Endothelial cell of umbilical vein (primary cell): Measurements from ENCODE around the gene SEMA4C. TPM values are rescaled to one million over a fixed set of nuclear protein-coding genes. Genes with fewer than 3 reads are reported as not detected.

Experiments
- BruUV-seq: library from RNA; stranded (reverse); fragments of 400-500 nt; replicated peaks from 2 replicates; lab custom pipeline; 2021; lab: Mats Ljungman, UMichigan
- CTCF ChIA-PET: fragments of 300-600, 350-600 bp; sonication (Branson Sonifier 250); formaldehyde crosslinking; loops from one replicate; lab custom pipeline; 2021; ENCODE audit warnings: antibody characterized with exemption, inconsistent platforms; lab: Charles Lee
- POLR2A ChIA-PET: fragments of 300-600, 350-600 bp; sonication (Branson Sonifier 250); formaldehyde crosslinking; loops from one replicate; lab custom pipeline; 2021; ENCODE audit warnings: antibody characterized with exemption, inconsistent platforms; lab: Charles Lee
- DNase-seq: peaks from one replicate; pipeline ENCODE4 v3.0.0-alpha.2; 2011; ENCODE audit warnings: low read depth, low spot score
- FAIRE-seq: peaks from 2 replicates; lab custom pipeline; 2011; peaks lifted over from hg19 to GRCh38; lab: Jason Lieb, UNC
- H2AFZ ChIP-seq: 2 replicates; pipeline ENCODE4 v1.6.0; 2012; ENCODE audit warnings: low read depth, low read length, control low read depth, inconsistent platforms
- H3K27ac ChIP-seq: 2 replicates; pipeline ENCODE4 v1.5.1; 2011; ENCODE audit warnings: low read depth, mild to moderate bottlenecking, control low read depth, low read length, moderate library complexity; ENCODE audit not compliant: insufficient read depth
- H3K27me3 ChIP-seq, 2 experiments: 2 replicates each; pipeline versions ENCODE4 v1.6.0 to v1.6.1; 2011; ENCODE audit warnings: low read length in 2 of 2, mixed read lengths in 1 of 2; ENCODE audit not compliant: control insufficient read depth in 2 of 2, insufficient read depth in 2 of 2
- H3K36me3 ChIP-seq, 2 experiments: 2 replicates in 1 of 2; 3 replicates in 1 of 2; pipeline ENCODE4 v1.5.1; 2011; ENCODE audit warnings: low read length in 2 of 2, mild to moderate bottlenecking in 1 of 2, moderate library complexity in 1 of 2; ENCODE audit not compliant: control insufficient read depth in 2 of 2, insufficient read depth in 2 of 2; ENCODE audit errors: extremely low read depth in 1 of 2
- H3K4me1 ChIP-seq: 3 replicates; pipeline ENCODE4 v1.5.1; 2011; ENCODE audit warnings: mild to moderate bottlenecking, low read length; ENCODE audit not compliant: control insufficient read depth, insufficient read depth; ENCODE audit errors: extremely low read depth
- H3K4me2 ChIP-seq: 2 replicates; pipeline ENCODE4 v1.6.1; 2011; ENCODE audit warnings: low read length, control low read depth, mixed read lengths; ENCODE audit not compliant: insufficient read depth
- H3K4me3 ChIP-seq, 3 experiments: fragments of 200-600 bp in 1 of 3; sonication (generic), shearing (Covaris generic) in 1 of 3; replicated peaks in 1 of 3; 2 replicates each; pipeline ENCODE4 v1.5.1; 2011 to 2016; ENCODE audit warnings: control low read depth in 3 of 3, low read length in 3 of 3, mild to moderate bottlenecking in 2 of 3, inconsistent platforms in 1 of 3, low read depth in 1 of 3, moderate library complexity in 1 of 3; ENCODE audit not compliant: insufficient read depth in 1 of 3
- H3K79me2 ChIP-seq: 2 replicates; pipeline ENCODE4 v1.6.0; 2012; ENCODE audit warnings: low read length, inconsistent platforms; ENCODE audit not compliant: control insufficient read depth, insufficient read depth
- H3K9ac ChIP-seq: replicated peaks from 2 replicates; pipeline ENCODE3; 2011; ENCODE audit warnings: low read length, control low read depth; ENCODE audit not compliant: insufficient read depth; ENCODE audit errors: extremely low read depth
- H3K9me1 ChIP-seq: replicated peaks from 3 replicates; pipeline ENCODE4 v1.6.0; 2011; ENCODE audit warnings: mild to moderate bottlenecking, low read length; ENCODE audit not compliant: control insufficient read depth, insufficient read depth; ENCODE audit errors: extremely low read depth
- H3K9me3 ChIP-seq: replicated peaks from 2 replicates; pipeline ENCODE4 v1.5.1; 2012; ENCODE audit warnings: low read length, inconsistent platforms; ENCODE audit not compliant: control insufficient read depth, insufficient read depth
- H4K20me1 ChIP-seq: replicated peaks from 2 replicates; pipeline ENCODE3; 2011; ENCODE audit warnings: mild to moderate bottlenecking, low read length; ENCODE audit not compliant: control insufficient read depth, insufficient read depth; ENCODE audit errors: extremely low read depth
- EZH2 ChIP-seq: IDR thresholded peaks from 2 replicates; pipeline ENCODE4 v1.6.1; 2012; ENCODE audit warnings: borderline replicate concordance, low read depth, mild to moderate bottlenecking, moderate library complexity, low read length, inconsistent platforms; ENCODE audit not compliant: severe bottlenecking
- FOS ChIP-seq: IDR thresholded peaks from 2 replicates; pipeline ENCODE4 v1.6.1; 2011; ENCODE audit warnings: mild to moderate bottlenecking, low read length, moderate library complexity, borderline replicate concordance; ENCODE audit not compliant: insufficient read depth
- GATA2 ChIP-seq: IDR thresholded peaks from 2 replicates; pipeline ENCODE4 v1.7.0; 2011; ENCODE audit warnings: low read depth, mild to moderate bottlenecking, moderate library complexity, mixed read lengths, low read length; ENCODE audit not compliant: insufficient read length, insufficient read depth
- JUN ChIP-seq: IDR thresholded peaks from 2 replicates; pipeline ENCODE4 v1.6.1; 2011; ENCODE audit warnings: borderline replicate concordance, low read depth; ENCODE audit not compliant: insufficient read length, insufficient read depth
- MYC ChIP-seq: IDR thresholded peaks from one replicate; pipeline ENCODE4 v1.6.1; 2011; ENCODE audit warnings: mild to moderate bottlenecking, low read depth, low read length
- POLR2A ChIP-seq: IDR thresholded peaks from 2 replicates; pipeline ENCODE4 v1.6.1; 2012; ENCODE audit warnings: low read depth, mild to moderate bottlenecking, control low read depth, low read length
- POLR2AphosphoS5 ChIP-seq: IDR thresholded peaks from 2 replicates; pipeline ENCODE4 v1.6.1; 2012; ENCODE audit warnings: low read depth, mild to moderate bottlenecking, control low read depth, low read length, moderate library complexity; ENCODE audit not compliant: insufficient read depth
- dilution Hi-C: fragments of 300-500 bp; cut with MboI; formaldehyde crosslinking; loops from one replicate; pipeline ENCODE4 v1.15.0; 2019; ENCODE audit warnings: low sequenced_read_pairs; ENCODE audit not compliant: extremely low pct_ligation_motif_present
- intact Hi-C: fragments of 100-400 bp; cut with micrococcal nuclease; formaldehyde crosslinking; loops from one replicate; pipeline ENCODE4 v1.10.0; 2022
- polyA plus RNA-seq, 4 experiments: library from polyadenylated mRNA; depleted of rRNA in 3 of 4; stranded (reverse) in 3 of 4; unstranded in 1 of 4; fragments of >200 nt; gene quantifications; 2 replicates each; pipeline versions ENCODE4 v1.2.1 to v1.2.3, GENCODE V29; 2011 to 2012; ENCODE audit warnings: missing spikeins in 1 of 4
- total RNA-seq: library from RNA; stranded (reverse); gene quantifications from 2 replicates; pipeline ENCODE4 v1.2.3, GENCODE V29; 2021
- TF ChIP-seq, protein P1 (sequence below): IDR thresholded peaks from 2 replicates; pipeline ENCODE4 v1.6.1; 2011; ENCODE audit not compliant: insufficient read depth, insufficient read length
- TF ChIP-seq, protein P2 (sequence below), 2 donors: IDR thresholded peaks; 1 replicate in 1 of 2; 2 replicates in 1 of 2; pipeline ENCODE4 v1.5.1; 2011; ENCODE audit warnings: low read length in 2 of 2, mild to moderate bottlenecking in 2 of 2, moderate library complexity in 2 of 2, control low read depth in 1 of 2, inconsistent platforms in 1 of 2, low read depth in 1 of 2; ENCODE audit not compliant: insufficient read depth in 1 of 2; ENCODE audit errors: extremely low read depth in 1 of 2

Gene SEMA4C
- total and polyA plus RNA-seq, 2 donors (not counting 3 experiments of a cell fraction or from before 2014, with no cell fraction given): 16.4 to 17.3 TPM

DNA sequence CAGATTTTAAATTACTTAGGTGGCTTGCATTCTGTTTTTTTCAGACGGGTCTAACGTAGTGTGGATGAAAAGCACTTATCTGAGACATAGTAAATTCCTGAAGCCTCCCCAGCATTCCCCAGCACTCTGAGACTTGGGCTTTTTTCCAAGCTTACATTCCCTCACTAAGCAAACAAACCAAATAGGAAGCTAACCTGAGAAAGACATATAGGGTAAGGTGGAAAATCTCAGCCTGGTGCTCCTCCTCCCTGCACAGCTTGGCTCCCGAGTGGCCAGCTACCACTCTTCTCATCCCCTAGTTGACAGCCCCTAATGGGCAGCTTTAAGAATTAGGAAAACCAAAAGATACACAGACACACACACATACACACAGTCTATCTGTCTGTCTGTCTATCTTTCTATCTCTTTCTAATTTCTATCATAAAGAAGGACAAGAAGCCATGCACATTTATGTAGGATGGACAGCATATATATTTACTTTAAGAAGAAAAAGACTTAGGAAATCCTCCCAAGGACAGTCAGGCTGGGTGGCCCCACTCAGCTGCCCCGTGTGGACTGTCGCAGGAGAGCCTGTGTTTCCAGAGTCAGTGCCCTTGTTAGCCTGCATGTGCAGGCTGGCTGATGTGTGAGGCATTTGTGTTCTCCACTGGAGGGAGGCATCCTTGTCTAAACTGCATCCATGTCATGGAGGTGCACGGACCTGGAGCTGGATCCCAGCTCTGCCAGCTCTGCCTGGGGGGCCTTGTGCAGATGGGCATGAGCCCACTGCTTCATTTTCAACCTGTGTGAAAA lies 45.6 kb downstream of the SEMA4C start:
- POLR2A ChIA-PET: interaction anchor here (0.6 kb wide), 1 partner anchor 21 kb away, joined by 8 read pairs; no protein-coding TSS in a partner anchor
- Histone ChIP-seq H3K9me3 (no peaks in the 10 kb centered on the region), H3K36me3 (peaks cover 0 to 24% of the 10 kb centered on the region in 2 experiments), H3K9me1 (no peaks in the 10 kb centered on the region), H3K9ac (no peak overlapping the region), H3K4me1 (no peaks in the 10 kb centered on the region), H3K4me2 (no peak overlapping the region), H3K27me3 (no peaks in the 10 kb centered on the region), H3K4me3 (no peak overlapping the region), H4K20me1 (no peaks in the 10 kb centered on the region), H3K79me2 (no peaks in the 10 kb centered on the region), H3K27ac (no peak overlapping the region), H2AFZ (no peak overlapping the region)
- DNase-seq (no peak), FAIRE-seq (no peak)
- TF ChIP-seq EZH2 (no peak), POLR2AphosphoS5 (no peak), MYC (no peak), POLR2A (no peak)
- TF ChIP-seq, protein P1, sequence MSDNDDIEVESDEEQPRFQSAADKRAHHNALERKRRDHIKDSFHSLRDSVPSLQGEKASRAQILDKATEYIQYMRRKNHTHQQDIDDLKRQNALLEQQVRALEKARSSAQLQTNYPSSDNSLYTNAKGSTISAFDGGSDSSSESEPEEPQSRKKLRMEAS: no peak
- no TSS peak for BruUV-seq
- dilution Hi-C loops: no loop called here
- intact Hi-C loops: no loop called here
- CTCF ChIA-PET: interaction anchor here (1.0 kb wide), 1 partner anchor 10 kb away, joined by 3 read pairs; no protein-coding TSS in a partner anchor

- no TSS peak for BruUV-seq
- no peak for TF ChIP-seq GATA2
- TF ChIP-seq JUN: no peak
- TF ChIP-seq, protein P1: no peak
- TF ChIP-seq MYC: no peak
- TF ChIP-seq POLR2AphosphoS5: no peak
- TF ChIP-seq, protein P2, sequence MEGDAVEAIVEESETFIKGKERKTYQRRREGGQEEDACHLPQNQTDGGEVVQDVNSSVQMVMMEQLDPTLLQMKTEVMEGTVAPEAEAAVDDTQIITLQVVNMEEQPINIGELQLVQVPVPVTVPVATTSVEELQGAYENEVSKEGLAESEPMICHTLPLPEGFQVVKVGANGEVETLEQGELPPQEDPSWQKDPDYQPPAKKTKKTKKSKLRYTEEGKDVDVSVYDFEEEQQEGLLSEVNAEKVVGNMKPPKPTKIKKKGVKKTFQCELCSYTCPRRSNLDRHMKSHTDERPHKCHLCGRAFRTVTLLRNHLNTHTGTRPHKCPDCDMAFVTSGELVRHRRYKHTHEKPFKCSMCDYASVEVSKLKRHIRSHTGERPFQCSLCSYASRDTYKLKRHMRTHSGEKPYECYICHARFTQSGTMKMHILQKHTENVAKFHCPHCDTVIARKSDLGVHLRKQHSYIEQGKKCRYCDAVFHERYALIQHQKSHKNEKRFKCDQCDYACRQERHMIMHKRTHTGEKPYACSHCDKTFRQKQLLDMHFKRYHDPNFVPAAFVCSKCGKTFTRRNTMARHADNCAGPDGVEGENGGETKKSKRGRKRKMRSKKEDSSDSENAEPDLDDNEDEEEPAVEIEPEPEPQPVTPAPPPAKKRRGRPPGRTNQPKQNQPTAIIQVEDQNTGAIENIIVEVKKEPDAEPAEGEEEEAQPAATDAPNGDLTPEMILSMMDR (IDR thresholded peaks at IDR 0.05; ENCODE audit: extremely low read depth in 1 of 2, insufficient read depth in 1 of 2, low read depth in 1 of 2, low read length in 2 of 2): no peak
- TF ChIP-seq POLR2A: no peak
- TF ChIP-seq FOS: no peak
- H3K9me1 ChIP-seq: no peaks in the 10 kb centered on the region
Observed at GRCh38 chr2:96823198-96823597, 46.7 kb downstream of the SEMA4C start.

More at GRCh38 chr2:96823198-96823597, 46.7 kb downstream of the SEMA4C start:
- H3K4me1 ChIP-seq: no peaks in the 10 kb centered on the region
- H3K27ac ChIP-seq: no peak overlapping the region
- DNase-seq: no peak
- no peak overlapping the region for H3K4me2 ChIP-seq
- FAIRE-seq: no peak
- peaks cover 0 to 16% of the 10 kb centered on the region in 2 experiments for H3K36me3 ChIP-seq
- H3K4me3 ChIP-seq: no peak overlapping the region
- no peaks in the 10 kb centered on the region for H3K9me3 ChIP-seq
- CTCF ChIA-PET: no interaction called here
- dilution Hi-C loops (no loop called here), intact Hi-C loops (no loop called here)
- H3K27me3 ChIP-seq: no peaks in the 10 kb centered on the region
- no peaks in the 10 kb centered on the region for H4K20me1 ChIP-seq
- H2AFZ ChIP-seq: no peak overlapping the region
- no peak overlapping the region for H3K9ac ChIP-seq
- peaks cover 4% of the 10 kb centered on the region for H3K79me2 ChIP-seq
- POLR2A ChIA-PET: no interaction called here
